ENCODE results near the gene ALOX5. TPM values are rescaled to one million over a fixed set of nuclear protein-coding genes. Genes with fewer than 3 reads are reported as not detected.

The ALOX5 gene
- total and polyA plus RNA-seq, 2 of the 4 experiments (the other 2 are of a cell fraction): not detected

DNA sequence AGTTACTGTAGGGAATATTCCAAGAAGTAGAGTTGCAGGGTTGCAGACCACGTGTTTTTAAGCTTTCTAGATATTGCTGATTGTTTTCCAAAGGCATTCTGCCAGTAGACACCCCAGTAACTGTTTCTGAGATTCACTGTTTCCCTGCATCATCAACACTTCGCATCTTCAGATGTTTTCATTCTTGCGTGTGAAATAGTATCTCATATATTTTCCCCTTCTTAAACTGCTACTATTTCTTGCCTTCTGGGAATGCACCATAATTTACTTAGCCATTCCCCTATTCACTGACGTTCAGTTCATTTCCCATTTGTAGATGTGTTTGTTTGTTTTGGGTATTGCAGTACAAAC, 30.7 kb downstream of the ALOX5 start:
- no peak overlapping the region for H2BK20ac ChIP-seq (ENCODE audit: low read depth, low read length)
- CTCF ChIA-PET: no interaction called here
- H2BK15ac ChIP-seq (ENCODE audit: low read depth, low read length): no peak overlapping the region
- no peaks in the 10 kb centered on the region for H3K9me1 ChIP-seq (ENCODE audit: insufficient read depth, low read length)
- no peak overlapping the region for H2AK9ac ChIP-seq (replicated peaks; ENCODE audit: low read depth, low read length, poor library complexity)
- H3K36me3 ChIP-seq (ENCODE audit: control insufficient read depth, insufficient read depth, low read length): no peaks in the 10 kb centered on the region
- H3K4me1 ChIP-seq (ENCODE audit: control insufficient read depth, insufficient read depth, low read length): no peaks in the 10 kb centered on the region
- ATAC-seq (ENCODE audit: low read depth): no peak
- H4K8ac ChIP-seq (ENCODE audit: low read depth in 2 of 2, low read length in 2 of 2): no peak overlapping the region
- no peak overlapping the region for H3K9ac ChIP-seq (ENCODE audit: low read depth, low read length)
- no TSS peak for BruUV-seq (replicated peaks)
- no peak overlapping the region for H3K4me2 ChIP-seq (ENCODE audit: low read depth, low read length)
- H3K56ac ChIP-seq (ENCODE audit: extremely low read depth, insufficient read depth, low read length): no peak overlapping the region
- H2BK120ac ChIP-seq (ENCODE audit: low read depth, low read length): no peak overlapping the region
- no peaks in the 10 kb centered on the region for H4K20me1 ChIP-seq (ENCODE audit: insufficient read depth, low read length)
- H3K9me3 ChIP-seq (ENCODE audit: control insufficient read depth, insufficient read depth, low read length): no peaks in the 10 kb centered on the region
- H3K18ac ChIP-seq (ENCODE audit: low read depth, low read length): no peak overlapping the region
- in situ Hi-C loops (cut with MboI; ENCODE audit: low sequenced_read_pairs) (no loop called here), intact Hi-C loops (cut with micrococcal nuclease) (no loop called here), dilution Hi-C loops (cut with HindIII; ENCODE audit: low sequenced_read_pairs, unreplicated experiment) (no loop called here)
- no peak overlapping the region for H3K4ac ChIP-seq (ENCODE audit: low read depth, low read length)
- H3K27ac ChIP-seq (ENCODE audit: insufficient read depth, low read length): no peak overlapping the region
- TF ChIP-seq SMC3 (IDR thresholded peaks at IDR 0.05; ENCODE audit: low read depth, low read length) (no peak), CEBPB (IDR thresholded peaks at IDR 0.05; ENCODE audit: low read depth, low read length) (no peak), FOS (IDR thresholded peaks at IDR 0.05; ENCODE audit: low read depth, low read length) (no peak), POLR2A (IDR thresholded peaks at IDR 0.05; ENCODE audit: low read depth, low read length) (no peak), MAZ (IDR thresholded peaks at IDR 0.05; ENCODE audit: borderline replicate concordance, low read depth, low read length) (no peak), RAD21 (IDR thresholded peaks at IDR 0.05; ENCODE audit: low read length) (no peak), RCOR1 (IDR thresholded peaks at IDR 0.05; ENCODE audit: insufficient replicate concordance, low read length) (no peak), CHD1 (IDR thresholded peaks at IDR 0.05; ENCODE audit: low read depth, low read length) (no peak), BHLHE40 (IDR thresholded peaks at IDR 0.05; ENCODE audit: low read depth, low read length) (no peak), RFX5 (IDR thresholded peaks at IDR 0.05; ENCODE audit: low read depth, low read length) (no peak), MXI1 (IDR thresholded peaks at IDR 0.05; ENCODE audit: borderline replicate concordance, low read depth, low read length) (no peak), NFE2L2 (IDR thresholded peaks at IDR 0.05; ENCODE audit: low read depth, low read length) (no peak), MAFK (IDR thresholded peaks at IDR 0.05; ENCODE audit: low read depth, low read length) (no peak)
- TF ChIP-seq, protein P1, sequence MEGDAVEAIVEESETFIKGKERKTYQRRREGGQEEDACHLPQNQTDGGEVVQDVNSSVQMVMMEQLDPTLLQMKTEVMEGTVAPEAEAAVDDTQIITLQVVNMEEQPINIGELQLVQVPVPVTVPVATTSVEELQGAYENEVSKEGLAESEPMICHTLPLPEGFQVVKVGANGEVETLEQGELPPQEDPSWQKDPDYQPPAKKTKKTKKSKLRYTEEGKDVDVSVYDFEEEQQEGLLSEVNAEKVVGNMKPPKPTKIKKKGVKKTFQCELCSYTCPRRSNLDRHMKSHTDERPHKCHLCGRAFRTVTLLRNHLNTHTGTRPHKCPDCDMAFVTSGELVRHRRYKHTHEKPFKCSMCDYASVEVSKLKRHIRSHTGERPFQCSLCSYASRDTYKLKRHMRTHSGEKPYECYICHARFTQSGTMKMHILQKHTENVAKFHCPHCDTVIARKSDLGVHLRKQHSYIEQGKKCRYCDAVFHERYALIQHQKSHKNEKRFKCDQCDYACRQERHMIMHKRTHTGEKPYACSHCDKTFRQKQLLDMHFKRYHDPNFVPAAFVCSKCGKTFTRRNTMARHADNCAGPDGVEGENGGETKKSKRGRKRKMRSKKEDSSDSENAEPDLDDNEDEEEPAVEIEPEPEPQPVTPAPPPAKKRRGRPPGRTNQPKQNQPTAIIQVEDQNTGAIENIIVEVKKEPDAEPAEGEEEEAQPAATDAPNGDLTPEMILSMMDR (conservative IDR thresholded peaks at IDR 0.05; ENCODE audit: low read depth, low read length): no peak
- TF ChIP-seq, protein P2, sequence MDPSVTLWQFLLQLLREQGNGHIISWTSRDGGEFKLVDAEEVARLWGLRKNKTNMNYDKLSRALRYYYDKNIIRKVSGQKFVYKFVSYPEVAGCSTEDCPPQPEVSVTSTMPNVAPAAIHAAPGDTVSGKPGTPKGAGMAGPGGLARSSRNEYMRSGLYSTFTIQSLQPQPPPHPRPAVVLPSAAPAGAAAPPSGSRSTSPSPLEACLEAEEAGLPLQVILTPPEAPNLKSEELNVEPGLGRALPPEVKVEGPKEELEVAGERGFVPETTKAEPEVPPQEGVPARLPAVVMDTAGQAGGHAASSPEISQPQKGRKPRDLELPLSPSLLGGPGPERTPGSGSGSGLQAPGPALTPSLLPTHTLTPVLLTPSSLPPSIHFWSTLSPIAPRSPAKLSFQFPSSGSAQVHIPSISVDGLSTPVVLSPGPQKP (IDR thresholded peaks at IDR 0.05; ENCODE audit: borderline replicate concordance, low read depth, low read length): no peak
- TF ChIP-seq, protein P3, sequence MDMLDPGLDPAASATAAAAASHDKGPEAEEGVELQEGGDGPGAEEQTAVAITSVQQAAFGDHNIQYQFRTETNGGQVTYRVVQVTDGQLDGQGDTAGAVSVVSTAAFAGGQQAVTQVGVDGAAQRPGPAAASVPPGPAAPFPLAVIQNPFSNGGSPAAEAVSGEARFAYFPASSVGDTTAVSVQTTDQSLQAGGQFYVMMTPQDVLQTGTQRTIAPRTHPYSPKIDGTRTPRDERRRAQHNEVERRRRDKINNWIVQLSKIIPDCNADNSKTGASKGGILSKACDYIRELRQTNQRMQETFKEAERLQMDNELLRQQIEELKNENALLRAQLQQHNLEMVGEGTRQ (IDR thresholded peaks at IDR 0.05; ENCODE audit: low read depth, low read length): no peak
- no peak overlapping the region for H2AFZ ChIP-seq (replicated peaks; ENCODE audit: low read length, poor library complexity)
- H3K79me1 ChIP-seq (ENCODE audit: low read depth in 1 of 2, low read length in 2 of 2): no peaks in the 10 kb centered on the region
- POLR2A ChIA-PET (ENCODE audit: unreplicated experiment): no interaction called here
- H2AK5ac ChIP-seq (ENCODE audit: low read depth, low read length): no peak overlapping the region
- WGBS, 2 experiments (ENCODE audit: extremely low coverage in 2 of 2, insufficient read length in 1 of 2): no CpG with 5 or more reads among the region's 4 CpGs
- H3K4me3 ChIP-seq (ENCODE audit: insufficient read depth, low read depth, low read length): no peak overlapping the region
- H3K27me3 ChIP-seq (ENCODE audit: control insufficient read depth, insufficient read depth, low read length): no peaks in the 10 kb centered on the region; the same call in none of the 2 replicates
- H4K5ac ChIP-seq (ENCODE audit: low read depth, low read length): no peak overlapping the region
- DNase-seq: no peak
- H3K23ac ChIP-seq (ENCODE audit: low read depth, low read length): no peak overlapping the region
- H4K91ac ChIP-seq (ENCODE audit: insufficient read depth, low read depth, low read length): no peak overlapping the region
- H2BK5ac ChIP-seq (ENCODE audit: low read depth, low read length, poor library complexity, severe bottlenecking): no peak overlapping the region
- no peak overlapping the region for H3K14ac ChIP-seq (replicated peaks; ENCODE audit: low read depth, low read length)

Measured in IMR-90 (cell line).